ENCODE measurements around the gene AKIRIN2.

GRCh38 chr6:87710090-87710489, 8.1 kb upstream of the AKIRIN2 start:
- TF ChIP-seq, protein P1, sequence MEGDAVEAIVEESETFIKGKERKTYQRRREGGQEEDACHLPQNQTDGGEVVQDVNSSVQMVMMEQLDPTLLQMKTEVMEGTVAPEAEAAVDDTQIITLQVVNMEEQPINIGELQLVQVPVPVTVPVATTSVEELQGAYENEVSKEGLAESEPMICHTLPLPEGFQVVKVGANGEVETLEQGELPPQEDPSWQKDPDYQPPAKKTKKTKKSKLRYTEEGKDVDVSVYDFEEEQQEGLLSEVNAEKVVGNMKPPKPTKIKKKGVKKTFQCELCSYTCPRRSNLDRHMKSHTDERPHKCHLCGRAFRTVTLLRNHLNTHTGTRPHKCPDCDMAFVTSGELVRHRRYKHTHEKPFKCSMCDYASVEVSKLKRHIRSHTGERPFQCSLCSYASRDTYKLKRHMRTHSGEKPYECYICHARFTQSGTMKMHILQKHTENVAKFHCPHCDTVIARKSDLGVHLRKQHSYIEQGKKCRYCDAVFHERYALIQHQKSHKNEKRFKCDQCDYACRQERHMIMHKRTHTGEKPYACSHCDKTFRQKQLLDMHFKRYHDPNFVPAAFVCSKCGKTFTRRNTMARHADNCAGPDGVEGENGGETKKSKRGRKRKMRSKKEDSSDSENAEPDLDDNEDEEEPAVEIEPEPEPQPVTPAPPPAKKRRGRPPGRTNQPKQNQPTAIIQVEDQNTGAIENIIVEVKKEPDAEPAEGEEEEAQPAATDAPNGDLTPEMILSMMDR (IDR thresholded peaks at IDR 0.05) = no peak
- TF ChIP-seq POLR2A (IDR thresholded peaks at IDR 0.05) = no peak
